ENCODE results near the gene NEUROG3.

DNA sequence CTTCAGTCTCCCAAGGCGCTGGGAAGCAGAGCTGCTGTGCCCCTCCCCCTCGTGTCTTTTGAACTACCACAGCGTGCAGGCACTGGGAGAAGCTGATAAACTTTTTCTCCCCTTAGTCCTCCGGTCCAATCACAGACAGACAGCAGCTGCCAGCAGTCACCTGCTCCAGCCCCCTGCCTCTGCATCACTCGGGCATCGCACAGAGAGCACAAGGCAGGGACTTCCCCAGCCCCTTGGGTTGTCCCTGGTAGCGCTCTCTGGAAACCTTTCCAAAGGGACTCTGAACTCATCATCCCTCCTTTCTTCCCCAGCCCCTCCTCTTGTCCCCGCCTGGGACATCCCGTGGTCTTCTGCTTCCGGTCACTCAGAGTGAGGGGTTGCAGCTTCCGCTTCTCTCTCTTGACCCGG, 1.4 kb upstream of the NEUROG3 start:
- peak; percentile 65 for TF ChIP-seq ASH2L (IDR thresholded peaks at IDR 0.05; ENCODE audit: low read length)
- TF ChIP-seq EGR1 (IDR thresholded peaks at IDR 0.05; ENCODE audit: borderline replicate concordance, low read depth, low read length), result no peak
- TF ChIP-seq CTCF (IDR thresholded peaks at IDR 0.05; ENCODE audit: control extremely low read depth in 1 of 3, insufficient read depth in 1 of 3, low read depth in 1 of 3, low read length in 3 of 3), result no peak
- TF ChIP-seq TBP (IDR thresholded peaks at IDR 0.05; ENCODE audit: low read depth, low read length), result 0 out of 2 replicates have a peak, but pooled peaks have one; percentile 26
- TF ChIP-seq CREB1 (IDR thresholded peaks at IDR 0.05), result no peak
- no peak for TF ChIP-seq POLR2A (IDR thresholded peaks at IDR 0.05; ENCODE audit: control extremely low read depth in 1 of 2, low read depth in 2 of 2, low read length in 2 of 2)
